Osteoblast (primary cell): ENCODE measurements around the gene PTPRN2. TPM values are rescaled to one million over a fixed set of nuclear protein-coding genes. Genes with fewer than 3 reads are reported as not detected.
"Not testable (repeated sequence)": the region's sequence is repeated elsewhere in the genome, so short reads cannot be mapped to it uniquely, and the experiment has no call there.

ENCODE experiments used
- DNase-seq: peaks from one replicate; pipeline ENCODE4 v3.0.0; 2011; ENCODE audit warnings: low spot score, mixed read lengths; ENCODE audit not compliant: insufficient read length; ENCODE audit errors: missing footprints
- H2AFZ ChIP-seq: 2 replicates; pipeline ENCODE4 v1.6.0; 2011; ENCODE audit warnings: mild to moderate bottlenecking, low read length
- H3K27ac ChIP-seq: 2 replicates; pipeline ENCODE4 v1.5.1; 2011; ENCODE audit warnings: mild to moderate bottlenecking, low read depth, low read length, moderate library complexity
- H3K27me3 ChIP-seq: 2 replicates; pipeline ENCODE4 v1.6.0; 2012; ENCODE audit warnings: mild to moderate bottlenecking, control low read depth, inconsistent platforms, low read length, moderate library complexity; ENCODE audit not compliant: insufficient read depth
- H3K36me3 ChIP-seq: 2 replicates; pipeline ENCODE4 v1.5.1; 2011; ENCODE audit warnings: mild to moderate bottlenecking, low read length, control low read depth, moderate library complexity; ENCODE audit not compliant: insufficient read depth
- H3K4me1 ChIP-seq: 2 replicates; pipeline ENCODE4 v1.5.1; 2011; ENCODE audit warnings: mild to moderate bottlenecking, low read length, control low read depth, moderate library complexity; ENCODE audit not compliant: insufficient read depth
- H3K4me2 ChIP-seq: 2 replicates; pipeline ENCODE4 v1.6.0; 2011; ENCODE audit warnings: mild to moderate bottlenecking, low read length; ENCODE audit not compliant: insufficient read depth
- H3K4me3 ChIP-seq: fragments of 200-600 bp; sonication (generic); 3 replicates; pipeline ENCODE4 v1.5.1; 2012; ENCODE audit warnings: mild to moderate bottlenecking, low read length, inconsistent platforms; ENCODE audit not compliant: insufficient read depth
- H3K79me2 ChIP-seq: 2 replicates; pipeline ENCODE4 v1.6.0; 2012; ENCODE audit warnings: mild to moderate bottlenecking, low read length, control low read depth, inconsistent platforms; ENCODE audit not compliant: insufficient read depth
- H3K9me3 ChIP-seq: 2 replicates; pipeline ENCODE4 v1.5.1; 2011; ENCODE audit warnings: low read depth, low read length, control low read depth
- H4K20me1 ChIP-seq: 2 replicates; pipeline ENCODE4 v1.6.0; 2012; ENCODE audit warnings: mild to moderate bottlenecking, low read length, control low read depth; ENCODE audit not compliant: insufficient read depth
- CTCF ChIP-seq: IDR thresholded peaks from 2 replicates; pipeline ENCODE4 v1.5.1; 2011; ENCODE audit warnings: mild to moderate bottlenecking, low read depth, low read length, moderate library complexity; ENCODE audit errors: extremely low read depth
- total RNA-seq: library from RNA; depleted of rRNA; stranded (reverse); fragments of >200 nt; gene quantifications from 2 replicates; pipeline ENCODE4 v1.2.3, GENCODE V29; 2012

PTPRN2 gene
- total RNA-seq, 1 donor, result 0.36 TPM

- Histone ChIP-seq H3K4me3 (no peak overlapping the region), H3K27me3 (no peaks in the 10 kb centered on the region), H3K36me3 (no peaks in the 10 kb centered on the region), H3K4me2 (no peak overlapping the region), H3K27ac (no peak overlapping the region), H3K9me3 (no peaks in the 10 kb centered on the region), H3K4me1 (no peaks in the 10 kb centered on the region), H4K20me1 (no peaks in the 10 kb centered on the region), H2AFZ (no peak overlapping the region), H3K79me2 (no peaks in the 10 kb centered on the region)
- DNase-seq, result no peak
- TF ChIP-seq CTCF, result no peak
Observed at GRCh38 chr7:158508802-158509385, 78.7 kb downstream of the PTPRN2 start.

DNA sequence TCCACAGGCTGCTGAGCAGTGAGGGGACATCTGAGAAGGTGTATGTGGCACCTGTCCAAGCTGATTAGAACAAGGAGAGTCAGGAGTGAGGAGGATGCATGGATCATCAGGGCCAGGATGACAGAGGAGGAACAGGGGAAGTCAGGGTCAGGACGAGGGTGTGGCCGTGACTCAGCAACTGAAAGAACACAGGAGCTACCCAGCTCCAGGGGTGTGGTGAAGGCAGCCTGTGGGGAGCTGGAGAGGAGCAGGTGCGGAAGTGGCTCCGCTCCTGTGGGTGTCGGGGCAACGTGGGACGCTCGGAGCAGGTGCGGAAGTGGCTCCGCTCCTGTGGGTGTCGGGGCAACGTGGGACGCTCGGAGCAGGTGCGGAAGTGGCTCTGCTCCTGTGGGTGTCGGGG lies 79.3 kb downstream of the PTPRN2 start:
- H3K36me3 ChIP-seq, H3K4me3 ChIP-seq, H3K9me3 ChIP-seq, H3K4me1 ChIP-seq, H2AFZ ChIP-seq, H3K27ac ChIP-seq, H3K79me2 ChIP-seq, H3K27me3 ChIP-seq, H4K20me1 ChIP-seq, DNase-seq, H3K4me2 ChIP-seq: not testable (repeated sequence)

GRCh38 chr7:158507917-158508316 lies 79.7 kb downstream of the PTPRN2 start:
- Histone ChIP-seq H3K27me3 (no peaks in the 10 kb centered on the region), H3K4me1 (no peaks in the 10 kb centered on the region), H3K27ac (no peak overlapping the region), H3K4me3 (no peak overlapping the region), H3K4me2 (no peak overlapping the region), H3K36me3 (no peaks in the 10 kb centered on the region), H2AFZ (no peak overlapping the region), H4K20me1 (no peaks in the 10 kb centered on the region), H3K9me3 (no peaks in the 10 kb centered on the region), H3K79me2 (no peaks in the 10 kb centered on the region)
- no peak for DNase-seq
- no peak for TF ChIP-seq CTCF

DNA sequence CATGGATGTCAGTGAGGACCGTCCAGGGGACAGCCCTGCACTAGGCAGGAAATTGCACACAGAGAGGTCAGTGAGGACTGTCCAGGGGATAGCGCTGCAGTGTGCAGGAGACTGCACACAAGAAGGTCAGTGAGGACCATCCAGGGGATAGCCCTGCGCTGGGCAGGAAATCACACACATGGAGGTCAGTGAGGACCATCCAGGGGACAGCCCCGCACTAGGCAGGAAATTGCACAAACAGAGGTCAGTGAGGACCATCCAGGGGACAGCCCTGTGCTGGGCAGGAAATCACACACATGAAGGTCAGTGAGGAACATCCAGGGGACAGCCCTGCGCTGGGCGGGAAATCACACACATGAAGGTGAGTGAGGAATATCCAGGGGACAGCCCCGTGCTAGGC lies 80.4 kb downstream of the PTPRN2 start:
- H3K4me2 ChIP-seq, H3K36me3 ChIP-seq, H4K20me1 ChIP-seq, H3K27ac ChIP-seq, H2AFZ ChIP-seq, H3K9me3 ChIP-seq, H3K27me3 ChIP-seq, DNase-seq, H3K79me2 ChIP-seq, H3K4me3 ChIP-seq, H3K4me1 ChIP-seq: not testable (repeated sequence)

GRCh38 chr7:158506626-158507025 lies 81.0 kb downstream of the PTPRN2 start:
- Histone ChIP-seq H3K9me3 (no peaks in the 10 kb centered on the region), H3K36me3 (no peaks in the 10 kb centered on the region), H3K27ac (no peak overlapping the region), H2AFZ (no peak overlapping the region), H4K20me1 (no peaks in the 10 kb centered on the region), H3K27me3 (no peaks in the 10 kb centered on the region), H3K4me3 (no peak overlapping the region), H3K4me1 (no peaks in the 10 kb centered on the region), H3K4me2 (no peak overlapping the region), H3K79me2 (no peaks in the 10 kb centered on the region)
- no peak for DNase-seq
- TF ChIP-seq CTCF, result no peak
